Measurements from ENCODE around the gene MRPL52. TPM values are rescaled to one million over a fixed set of nuclear protein-coding genes. Genes with fewer than 3 reads are reported as not detected.

The MRPL52 gene
- total and polyA plus RNA-seq, 2 of the 13 experiments (the other 11 are each of a cell fraction or from before 2014, with no cell fraction given), result 118 to 329 TPM

DNA sequence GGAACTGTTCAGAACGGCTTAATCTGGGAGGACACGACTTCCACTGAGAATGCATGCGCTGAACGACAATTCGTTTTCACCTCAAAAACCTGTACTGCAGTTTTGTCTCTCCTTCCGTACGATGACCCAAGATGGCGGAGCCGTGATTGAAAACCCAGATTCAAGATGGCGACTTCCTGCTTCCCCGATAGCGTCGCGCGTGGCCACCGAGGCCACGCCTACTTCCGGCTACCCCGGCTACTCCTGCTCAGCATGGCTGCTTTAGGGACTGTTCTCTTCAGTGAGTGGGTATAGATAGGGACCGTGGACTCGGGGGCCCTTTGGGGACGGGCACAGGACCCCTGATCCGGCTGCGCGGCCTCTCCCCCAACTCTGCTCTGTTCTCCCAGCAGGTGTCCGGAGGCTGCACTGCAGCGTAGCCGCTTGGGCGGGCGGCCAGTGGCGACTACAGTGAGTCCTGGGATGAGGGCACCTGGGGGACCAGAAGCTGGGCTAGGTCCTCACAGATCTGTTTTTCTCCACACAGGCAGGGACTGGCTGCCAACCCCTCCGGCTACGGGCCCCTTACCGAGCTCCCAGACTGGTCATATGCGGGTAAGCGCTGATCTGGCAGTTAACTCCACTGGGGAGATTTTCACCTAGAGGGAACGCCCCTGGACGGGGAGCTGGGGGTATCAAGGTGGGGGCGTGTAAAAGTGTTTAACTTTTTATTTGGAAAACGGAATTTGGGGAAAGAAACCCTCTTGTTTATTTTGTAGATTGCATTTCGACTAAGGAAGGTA is at the start of gene MRPL52 (continued):
- TF ChIP-seq, protein P1, sequence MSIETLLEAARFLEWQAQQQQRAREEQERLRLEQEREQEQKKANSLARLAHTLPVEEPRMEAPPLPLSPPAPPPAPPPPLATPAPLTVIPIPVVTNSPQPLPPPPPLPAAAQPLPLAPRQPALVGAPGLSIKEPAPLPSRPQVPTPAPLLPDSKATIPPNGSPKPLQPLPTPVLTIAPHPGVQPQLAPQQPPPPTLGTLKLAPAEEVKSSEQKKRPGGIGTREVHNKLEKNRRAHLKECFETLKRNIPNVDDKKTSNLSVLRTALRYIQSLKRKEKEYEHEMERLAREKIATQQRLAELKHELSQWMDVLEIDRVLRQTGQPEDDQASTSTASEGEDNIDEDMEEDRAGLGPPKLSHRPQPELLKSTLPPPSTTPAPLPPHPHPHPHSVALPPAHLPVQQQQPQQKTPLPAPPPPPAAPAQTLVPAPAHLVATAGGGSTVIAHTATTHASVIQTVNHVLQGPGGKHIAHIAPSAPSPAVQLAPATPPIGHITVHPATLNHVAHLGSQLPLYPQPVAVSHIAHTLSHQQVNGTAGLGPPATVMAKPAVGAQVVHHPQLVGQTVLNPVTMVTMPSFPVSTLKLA (IDR thresholded peaks at IDR 0.05), result peak; percentile 52; the same call in 1 of the 2 replicates
- TF ChIP-seq, protein P2, sequence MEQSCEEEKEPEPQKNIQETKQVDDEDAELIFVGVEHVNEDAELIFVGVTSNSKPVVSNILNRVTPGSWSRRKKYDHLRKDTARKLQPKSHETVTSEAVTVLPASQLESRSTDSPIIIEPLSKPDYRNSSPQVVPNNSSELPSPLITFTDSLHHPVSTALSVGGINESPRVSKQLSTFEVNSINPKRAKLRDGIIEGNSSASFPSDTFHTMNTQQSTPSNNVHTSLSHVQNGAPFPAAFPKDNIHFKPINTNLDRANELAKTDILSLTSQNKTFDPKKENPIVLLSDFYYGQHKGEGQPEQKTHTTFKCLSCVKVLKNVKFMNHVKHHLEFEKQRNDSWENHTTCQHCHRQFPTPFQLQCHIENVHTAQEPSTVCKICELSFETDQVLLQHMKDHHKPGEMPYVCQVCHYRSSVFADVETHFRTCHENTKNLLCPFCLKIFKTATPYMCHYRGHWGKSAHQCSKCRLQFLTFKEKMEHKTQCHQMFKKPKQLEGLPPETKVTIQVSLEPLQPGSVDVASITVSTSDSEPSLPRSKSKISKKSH (CRISPR knock-in tag; IDR thresholded peaks at IDR 0.05; ENCODE audit: borderline replicate concordance), result 0 out of 2 replicates have a peak, but pooled peaks have one; percentile 77
- TF ChIP-seq, protein P3, sequence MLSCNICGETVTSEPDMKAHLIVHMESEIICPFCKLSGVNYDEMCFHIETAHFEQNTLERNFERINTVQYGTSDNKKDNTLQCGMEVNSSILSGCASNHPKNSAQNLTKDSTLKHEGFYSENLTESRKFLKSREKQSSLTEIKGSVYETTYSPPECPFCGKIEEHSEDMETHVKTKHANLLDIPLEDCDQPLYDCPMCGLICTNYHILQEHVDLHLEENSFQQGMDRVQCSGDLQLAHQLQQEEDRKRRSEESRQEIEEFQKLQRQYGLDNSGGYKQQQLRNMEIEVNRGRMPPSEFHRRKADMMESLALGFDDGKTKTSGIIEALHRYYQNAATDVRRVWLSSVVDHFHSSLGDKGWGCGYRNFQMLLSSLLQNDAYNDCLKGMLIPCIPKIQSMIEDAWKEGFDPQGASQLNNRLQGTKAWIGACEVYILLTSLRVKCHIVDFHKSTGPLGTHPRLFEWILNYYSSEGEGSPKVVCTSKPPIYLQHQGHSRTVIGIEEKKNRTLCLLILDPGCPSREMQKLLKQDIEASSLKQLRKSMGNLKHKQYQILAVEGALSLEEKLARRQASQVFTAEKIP (CRISPR knock-in tag; IDR thresholded peaks at IDR 0.05; ENCODE audit: borderline replicate concordance), result no peak
- no peak for TF ChIP-seq TMF1 (CRISPR knock-in tag; IDR thresholded peaks at IDR 0.05; ENCODE audit: low read depth)
- no peak for TF ChIP-seq IKZF1 (IDR thresholded peaks at IDR 0.05)
- TF ChIP-seq HNRNPL (IDR thresholded peaks at IDR 0.05; ENCODE audit: low read depth, low read length), result no peak
- peak; percentile 74 for TF ChIP-seq IKZF4 (CRISPR knock-in tag; IDR thresholded peaks at IDR 0.05; ENCODE audit: borderline replicate concordance, low read depth, not compliant biosample characterization)
- TF ChIP-seq ZNF891 (CRISPR knock-in tag; IDR thresholded peaks at IDR 0.05), result peak; percentile 82; the same call in 1 of the 2 replicates
- no peak for TF ChIP-seq ZFAT (CRISPR knock-in tag; conservative IDR thresholded peaks at IDR 0.05)
- TF ChIP-seq MAFF (IDR thresholded peaks at IDR 0.05; ENCODE audit: low read depth, low read length), result no peak
- TF ChIP-seq POLR2AphosphoS2 (IDR thresholded peaks at IDR 0.05; ENCODE audit: low read depth, low read length), result no peak
- TF ChIP-seq, protein P4, sequence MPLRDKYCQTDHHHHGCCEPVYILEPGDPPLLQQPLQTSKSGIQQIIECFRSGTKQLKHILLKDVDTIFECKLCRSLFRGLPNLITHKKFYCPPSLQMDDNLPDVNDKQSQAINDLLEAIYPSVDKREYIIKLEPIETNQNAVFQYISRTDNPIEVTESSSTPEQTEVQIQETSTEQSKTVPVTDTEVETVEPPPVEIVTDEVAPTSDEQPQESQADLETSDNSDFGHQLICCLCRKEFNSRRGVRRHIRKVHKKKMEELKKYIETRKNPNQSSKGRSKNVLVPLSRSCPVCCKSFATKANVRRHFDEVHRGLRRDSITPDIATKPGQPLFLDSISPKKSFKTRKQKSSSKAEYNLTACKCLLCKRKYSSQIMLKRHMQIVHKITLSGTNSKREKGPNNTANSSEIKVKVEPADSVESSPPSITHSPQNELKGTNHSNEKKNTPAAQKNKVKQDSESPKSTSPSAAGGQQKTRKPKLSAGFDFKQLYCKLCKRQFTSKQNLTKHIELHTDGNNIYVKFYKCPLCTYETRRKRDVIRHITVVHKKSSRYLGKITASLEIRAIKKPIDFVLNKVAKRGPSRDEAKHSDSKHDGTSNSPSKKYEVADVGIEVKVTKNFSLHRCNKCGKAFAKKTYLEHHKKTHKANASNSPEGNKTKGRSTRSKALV (CRISPR knock-in tag; IDR thresholded peaks at IDR 0.05), result no peak
- TF ChIP-seq ZNF30 (CRISPR knock-in tag; IDR thresholded peaks at IDR 0.05), result peak; percentile 89; the same call in 1 of the 2 replicates
- TF ChIP-seq KMT2A (CRISPR knock-in tag; IDR thresholded peaks at IDR 0.05), result peak; percentile 85; the same call in 1 of the 2 replicates
- no peak for TF ChIP-seq TBX3 (IDR thresholded peaks at IDR 0.05; ENCODE audit: borderline replicate concordance)
- TF ChIP-seq ZNF207 (IDR thresholded peaks at IDR 0.05; ENCODE audit: borderline replicate concordance), result 0 out of 2 replicates have a peak, but pooled peaks have one; percentile 41
- TF ChIP-seq ZSCAN9 (CRISPR knock-in tag; IDR thresholded peaks at IDR 0.05; ENCODE audit: borderline replicate concordance), result no peak; the same call in 1 of the 2 replicates
- TF ChIP-seq, protein P5, sequence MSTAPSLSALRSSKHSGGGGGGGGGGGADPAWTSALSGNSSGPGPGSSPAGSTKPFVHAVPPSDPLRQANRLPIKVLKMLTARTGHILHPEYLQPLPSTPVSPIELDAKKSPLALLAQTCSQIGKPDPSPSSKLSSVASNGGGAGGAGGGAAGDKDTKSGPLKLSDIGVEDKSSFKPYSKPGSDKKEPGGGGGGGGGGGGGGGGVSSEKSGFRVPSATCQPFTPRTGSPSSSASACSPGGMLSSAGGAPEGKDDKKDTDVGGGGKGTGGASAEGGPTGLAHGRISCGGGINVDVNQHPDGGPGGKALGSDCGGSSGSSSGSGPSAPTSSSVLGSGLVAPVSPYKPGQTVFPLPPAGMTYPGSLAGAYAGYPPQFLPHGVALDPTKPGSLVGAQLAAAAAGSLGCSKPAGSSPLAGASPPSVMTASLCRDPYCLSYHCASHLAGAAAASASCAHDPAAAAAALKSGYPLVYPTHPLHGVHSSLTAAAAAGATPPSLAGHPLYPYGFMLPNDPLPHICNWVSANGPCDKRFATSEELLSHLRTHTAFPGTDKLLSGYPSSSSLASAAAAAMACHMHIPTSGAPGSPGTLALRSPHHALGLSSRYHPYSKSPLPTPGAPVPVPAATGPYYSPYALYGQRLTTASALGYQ (CRISPR knock-in tag; IDR thresholded peaks at IDR 0.05), result no peak
- TF ChIP-seq ZNF652 (CRISPR knock-in tag; IDR thresholded peaks at IDR 0.05; ENCODE audit: borderline replicate concordance, low read depth), result no peak
- TF ChIP-seq HOXA9 (CRISPR knock-in tag; IDR thresholded peaks at IDR 0.05; ENCODE audit: borderline replicate concordance), result no peak
- TF ChIP-seq SALL2 (CRISPR knock-in tag; IDR thresholded peaks at IDR 0.05), result no peak

All from HepG2 (cell line).